HG03558 (cell line): ENCODE results near the gene TP53I3.
"Not testable (repeated sequence)": the region's sequence is repeated elsewhere in the genome, so short reads cannot be mapped to it uniquely, and the experiment has no call there.

Source experiments
- ATAC-seq: cut with Tn5 transposase; IDR thresholded peaks from one replicate; pipeline ENCODE4 v1.9.1; 2021; ENCODE audit warnings: moderate number of reproducible peaks; ENCODE audit not compliant: unreplicated experiment; ENCODE audit errors: extremely low read depth

The TP53I3 gene

GRCh38 chr2:24084386-24085199 lies at the start of gene TP53I3:
TSS of gene TP53I3 (minus strand) at chr2:24084834. CDS start at chr2:24084326, 508 bp downstream.
- peak; percentile 42 for ATAC-seq

- no peak for ATAC-seq
These were observed 47.9 kb upstream of the TP53I3 start for GRCh38 chr2:24132543-24132942.

GRCh38 chr2:24125956-24126355 lies 41.3 kb upstream of the TP53I3 start:
- no peak for ATAC-seq

- ATAC-seq = peak; percentile 9
These were observed 39.4 kb upstream of the TP53I3 start for GRCh38 chr2:24123922-24124580.

GRCh38 chr2:24123195-24123921 lies 38.7 kb upstream of the TP53I3 start, which contains the start of the genes FAM228B and PFN4:
TSS of gene FAM228B (plus strand) at chr2:24123469. CDS start at chr2:24124362, 893 bp downstream.
TSS of gene PFN4 (minus strand) at chr2:24123334. CDS start at chr2:24122535, 799 bp downstream.
- peak; percentile 67 for ATAC-seq

DNA sequence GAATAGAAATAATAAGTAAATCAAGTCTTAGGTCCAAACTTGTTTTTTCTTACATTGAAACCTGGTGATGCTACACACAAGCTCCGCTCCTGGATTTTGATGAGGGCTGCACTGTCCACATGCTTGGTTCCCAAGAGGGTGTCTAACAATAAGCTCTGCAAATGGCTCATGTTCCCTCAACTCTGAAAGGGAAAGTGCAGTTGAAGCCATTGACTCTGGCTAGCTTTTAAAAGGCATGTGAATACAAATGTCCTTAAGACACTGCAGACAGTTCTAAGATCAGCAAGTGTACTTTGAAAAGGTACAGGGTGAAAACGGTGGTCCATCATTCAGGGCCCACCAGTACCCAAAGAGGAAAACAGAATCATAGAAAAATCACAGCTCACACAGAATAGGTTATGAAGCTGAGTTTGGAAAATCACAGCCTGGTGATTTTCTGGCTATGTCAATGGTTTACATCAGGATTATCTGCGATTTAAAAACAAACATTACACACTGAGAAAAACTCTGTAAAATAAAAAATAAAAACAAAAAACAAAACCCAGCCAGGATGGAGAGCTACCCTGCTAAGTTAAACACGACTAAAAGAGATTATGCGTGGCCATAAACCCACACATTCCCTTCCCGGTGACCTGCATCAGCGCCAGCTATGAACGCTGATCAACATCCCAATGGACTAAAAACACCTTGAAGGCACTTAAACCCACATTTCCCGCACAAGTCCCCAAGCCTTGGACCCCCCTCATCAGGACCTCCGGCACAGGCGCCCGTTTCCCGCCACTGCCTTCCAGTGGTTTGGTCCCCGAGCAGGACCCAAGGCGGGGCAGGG lies 37.9 kb upstream of the TP53I3 start:
- no peak for ATAC-seq

DNA sequence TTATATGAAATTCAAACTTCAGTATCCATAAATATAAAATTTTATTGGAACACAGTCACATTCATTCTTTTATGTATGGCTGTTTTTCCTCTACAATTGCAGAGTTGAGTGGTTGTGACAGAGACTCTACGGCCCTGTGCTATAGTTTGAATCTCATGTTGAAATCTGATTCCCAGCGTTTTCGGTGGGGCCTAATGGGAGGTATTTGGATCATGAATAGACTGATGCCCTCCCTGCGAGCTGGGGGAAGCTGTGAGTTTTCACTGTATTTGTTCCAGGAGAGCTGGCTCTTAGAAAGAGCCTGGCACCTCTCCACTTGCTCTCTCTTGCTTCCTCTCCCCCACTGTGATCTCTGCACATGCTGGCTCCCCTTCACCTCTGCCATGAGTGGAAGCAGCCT lies 36.8 kb upstream of the TP53I3 start:
- no peak for ATAC-seq

GRCh38 chr2:24121066-24121465 lies 36.4 kb upstream of the TP53I3 start:
- no peak for ATAC-seq

DNA sequence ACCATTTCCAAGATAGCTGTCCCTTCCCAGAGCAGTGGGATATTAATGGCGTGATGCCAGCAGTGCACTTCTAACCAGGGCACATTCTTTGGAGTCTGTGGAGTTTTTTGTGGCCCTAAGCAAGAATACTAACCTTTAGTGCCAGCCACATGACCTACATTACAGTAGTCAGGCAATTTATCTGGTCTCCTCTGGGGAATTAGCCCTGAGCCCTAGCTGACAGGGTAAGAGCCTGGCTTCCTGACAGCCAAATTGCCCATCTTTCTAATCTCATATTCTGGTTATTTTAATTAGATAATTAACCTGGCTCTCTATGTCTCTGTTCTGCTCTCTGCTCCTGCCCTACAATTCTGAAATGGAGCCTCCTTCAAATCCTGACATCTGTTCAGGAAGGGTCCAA lies 33.3 kb upstream of the TP53I3 start:
- no peak for ATAC-seq

DNA sequence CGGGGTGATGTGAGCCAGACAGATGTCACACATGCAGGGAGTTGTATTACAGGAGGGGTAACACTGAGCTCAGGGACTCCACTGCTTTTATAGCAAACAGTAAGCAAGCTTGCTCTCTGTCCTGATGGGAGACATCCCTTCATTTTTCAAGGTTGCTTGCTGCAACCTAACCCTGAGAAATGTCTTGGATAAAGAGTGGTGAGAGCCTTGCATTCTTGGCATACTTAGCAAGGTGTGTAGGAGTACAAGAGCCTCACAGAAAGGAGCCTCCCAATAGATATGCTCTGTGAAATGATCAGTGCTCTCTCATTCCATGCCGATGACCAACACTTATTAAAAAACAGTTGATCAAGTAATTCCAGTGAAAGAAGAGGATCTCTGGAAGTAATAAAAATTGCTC lies 30.4 kb upstream of the TP53I3 start:
- ATAC-seq = no peak

DNA sequence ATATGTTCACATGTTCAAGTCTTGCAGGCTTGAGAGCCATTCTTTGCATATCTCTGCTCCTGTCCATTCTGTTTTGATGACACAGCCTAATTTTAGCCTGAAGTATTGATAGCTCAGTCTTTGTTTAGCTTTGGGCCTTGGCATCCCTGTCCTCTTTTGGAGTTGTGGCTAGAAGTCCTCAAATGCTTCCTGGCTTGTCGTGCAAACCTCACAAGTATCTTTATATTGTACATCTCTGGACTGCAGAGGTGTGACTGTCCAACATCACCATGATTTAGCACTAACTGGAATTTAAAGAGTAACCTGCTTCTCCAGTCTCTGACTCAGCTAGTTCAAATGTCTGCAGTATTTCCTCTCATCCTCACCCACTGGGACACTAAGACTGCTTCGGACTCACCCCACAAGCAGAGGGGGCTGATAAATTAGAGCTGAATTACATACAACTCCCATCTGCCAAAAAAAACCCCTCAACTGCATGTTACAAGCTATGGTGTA lies 26.8 kb upstream of the TP53I3 start:
- ATAC-seq = no peak

- no peak for ATAC-seq
These were observed 26.1 kb upstream of the TP53I3 start for GRCh38 chr2:24110660-24111303.

- ATAC-seq = not testable (repeated sequence)
These were observed 24.8 kb upstream of the TP53I3 start for GRCh38 chr2:24109431-24109830.

DNA sequence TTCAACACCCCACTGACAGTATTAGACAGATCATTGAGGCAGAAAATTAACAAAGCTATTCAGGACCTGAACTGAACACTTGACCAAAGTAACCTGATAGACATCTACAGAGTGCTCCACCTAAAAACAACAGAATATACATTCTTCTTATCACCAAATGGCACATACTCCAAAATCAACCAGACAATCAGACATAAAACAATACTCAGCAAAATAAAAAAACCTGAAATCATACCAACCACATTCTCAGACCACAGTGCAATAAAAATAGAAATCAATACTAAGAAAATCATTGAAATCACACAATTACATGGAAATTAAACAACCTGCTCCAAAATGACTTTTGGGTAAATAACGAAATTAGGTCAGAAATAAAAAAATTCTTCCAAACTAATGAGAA lies 22.7 kb upstream of the TP53I3 start:
- ATAC-seq = no peak

GRCh38 chr2:24106786-24107185 lies 22.2 kb upstream of the TP53I3 start:
- no peak for ATAC-seq

GRCh38 chr2:24105816-24106215 lies 21.2 kb upstream of the TP53I3 start:
- no peak for ATAC-seq

- no peak for ATAC-seq
These were observed 20.3 kb upstream of the TP53I3 start for GRCh38 chr2:24104906-24105305.

GRCh38 chr2:24104110-24104650 lies 19.5 kb upstream of the TP53I3 start:
- ATAC-seq = no peak

GRCh38 chr2:24102677-24103076 lies 18.0 kb upstream of the TP53I3 start:
- ATAC-seq = no peak
